Measurements from ENCODE around the gene ACTR3. TPM values are rescaled to one million over a fixed set of nuclear protein-coding genes. Genes with fewer than 3 reads are reported as not detected.
"Not testable (repeated sequence)": the region's sequence is repeated elsewhere in the genome, so short reads cannot be mapped to it uniquely, and the experiment has no call there.

The ACTR3 gene
- total RNA-seq, 1 donor from 2014 or later, result 638 TPM

DNA sequence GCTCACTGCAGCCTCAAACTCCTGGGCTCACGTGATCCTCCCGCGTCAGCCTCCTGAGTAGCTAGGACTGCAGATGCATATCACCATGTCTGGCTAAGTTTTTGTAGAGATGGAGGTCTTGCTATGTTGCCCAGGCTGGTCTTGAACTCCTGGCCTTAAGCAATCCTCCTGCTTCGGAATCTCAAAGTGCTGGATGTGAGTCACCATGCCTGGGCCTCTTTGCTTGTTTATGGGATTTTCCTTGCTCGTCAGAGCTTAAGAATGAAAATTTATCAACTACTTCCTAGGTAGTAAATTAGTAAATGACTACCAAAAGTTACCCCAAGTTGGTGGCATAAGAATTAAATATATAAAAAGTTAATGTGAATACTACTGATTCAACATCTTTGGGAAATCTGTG lies 51.0 kb downstream of the ACTR3 start:
- intact Hi-C loops (cut with micrococcal nuclease), result loop anchor here (5.0 kb wide), 1 partner anchor 184 kb away; the partner anchor contains the start of gene SLC35F5
- peaks cover 20% of the 10 kb centered on the region for H3K9me3 Mint-ChIP-seq
- TF ChIP-seq CTCF (IDR thresholded peaks at IDR 0.05), result no peak
- DNase-seq (no peak), ATAC-seq (ENCODE audit: low read depth) (no peak)
- peaks cover 54% of the 10 kb centered on the region for H3K36me3 Mint-ChIP-seq (ENCODE audit: low read depth)
- no peak overlapping the region for H3K27ac Mint-ChIP-seq
- H3K27me3 Mint-ChIP-seq, result no peaks in the 10 kb centered on the region
- H3K4me1 Mint-ChIP-seq, result peaks cover 3% of the 10 kb centered on the region
- CTCF ChIA-PET, result no interaction called here
- POLR2A ChIA-PET, result no interaction called here
- H3K4me3 Mint-ChIP-seq, result no peak overlapping the region

- intact Hi-C loops (cut with micrococcal nuclease); ATAC-seq (ENCODE audit: low read depth); H3K27me3 Mint-ChIP-seq; H3K27ac Mint-ChIP-seq; DNase-seq; H3K4me3 Mint-ChIP-seq; H3K4me1 Mint-ChIP-seq; H3K9me3 Mint-ChIP-seq: not testable (repeated sequence)
- ChIA-PET POLR2A (interaction anchor here (1.3 kb wide), 1 partner anchor 59 kb away, joined by 3 read pairs; no protein-coding TSS in a partner anchor), CTCF (interaction anchor here (1.1 kb wide), 1 partner anchor 9 kb away, joined by 3 read pairs; no protein-coding TSS in a partner anchor)
- peaks cover 63% of the 10 kb centered on the region for H3K36me3 Mint-ChIP-seq (ENCODE audit: low read depth)
Measured at GRCh38 chr2:113945784-113946183, 55.9 kb downstream of the ACTR3 start.

GRCh38 chr2:113950906-113951305 lies 61.0 kb downstream of the ACTR3 start:
- peaks cover 83% of the 10 kb centered on the region for H3K36me3 Mint-ChIP-seq (ENCODE audit: low read depth)
- H3K4me3 Mint-ChIP-seq; DNase-seq; H3K27me3 Mint-ChIP-seq; POLR2A ChIA-PET; ATAC-seq (ENCODE audit: low read depth); H3K4me1 Mint-ChIP-seq; CTCF ChIA-PET; H3K9me3 Mint-ChIP-seq; H3K27ac Mint-ChIP-seq; intact Hi-C loops (cut with micrococcal nuclease): not testable (repeated sequence)

DNA sequence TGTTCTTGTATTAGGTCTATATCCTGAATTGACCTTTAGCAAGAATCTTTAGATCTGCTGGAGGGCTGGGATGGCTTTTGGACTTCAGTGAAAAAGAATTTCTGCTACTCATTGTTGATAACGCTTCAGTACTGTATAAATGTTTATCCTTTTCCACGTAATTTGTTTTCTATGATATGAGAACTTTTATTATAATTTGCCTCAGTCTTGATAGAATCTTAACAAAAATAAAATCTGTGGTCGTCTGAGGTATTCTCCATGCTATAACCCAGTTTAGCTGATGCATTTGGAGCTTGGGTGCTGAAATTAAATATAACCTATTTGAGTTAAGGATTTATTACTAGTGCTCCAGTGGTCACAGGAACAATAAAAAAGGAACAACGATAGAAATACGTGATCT lies 71.1 kb downstream of the ACTR3 start:
- DNase-seq, result no peak
- ChIA-PET CTCF (no interaction called here), POLR2A (no interaction called here)
- intact Hi-C loops (cut with micrococcal nuclease), result loop anchor here (10.0 kb wide), 1 partner anchor 594 kb away; no protein-coding TSS in a partner anchor
- no peak overlapping the region for H3K27ac Mint-ChIP-seq
- H3K36me3 Mint-ChIP-seq (ENCODE audit: low read depth), result peaks cover 56% of the 10 kb centered on the region
- no peaks in the 10 kb centered on the region for H3K27me3 Mint-ChIP-seq
- H3K4me3 Mint-ChIP-seq, result no peak overlapping the region
- no peak for ATAC-seq (ENCODE audit: low read depth)
- peaks cover 1% of the 10 kb centered on the region for H3K4me1 Mint-ChIP-seq
- H3K9me3 Mint-ChIP-seq, result no peaks in the 10 kb centered on the region
- no peak for TF ChIP-seq CTCF (IDR thresholded peaks at IDR 0.05)

- ATAC-seq (ENCODE audit: low read depth), result no peak
- H3K9me3 Mint-ChIP-seq, result no peaks in the 10 kb centered on the region
- no peak for TF ChIP-seq CTCF (IDR thresholded peaks at IDR 0.05)
- no peak overlapping the region for H3K4me3 Mint-ChIP-seq
- no peak for DNase-seq
- peaks cover 39% of the 10 kb centered on the region for H3K36me3 Mint-ChIP-seq (ENCODE audit: low read depth)
- no peaks in the 10 kb centered on the region for H3K27me3 Mint-ChIP-seq
- intact Hi-C loops (cut with micrococcal nuclease), result loop anchor here (10.0 kb wide), 1 partner anchor 592 kb away; no protein-coding TSS in a partner anchor
- peak overlapping the region; percentile 7 for H3K27ac Mint-ChIP-seq
- peaks cover 19% of the 10 kb centered on the region for H3K4me1 Mint-ChIP-seq
- ChIA-PET CTCF (no interaction called here), POLR2A (no interaction called here)
Measured at GRCh38 chr2:113962692-113963480, 73.0 kb downstream of the ACTR3 start.

GRCh38 chr2:113963965-113964364 lies 74.1 kb downstream of the ACTR3 start:
- H3K4me1 Mint-ChIP-seq, result peaks cover 26% of the 10 kb centered on the region
- ChIA-PET POLR2A (interaction anchor here (0.5 kb wide), 1 partner anchor 179 kb away, joined by 3 read pairs; no protein-coding TSS in a partner anchor), CTCF (interaction anchor here (0.6 kb wide), 1 partner anchor 21 kb away, joined by 3 read pairs; no protein-coding TSS in a partner anchor)
- H3K27me3 Mint-ChIP-seq, result no peaks in the 10 kb centered on the region
- no peaks in the 10 kb centered on the region for H3K9me3 Mint-ChIP-seq
- H3K4me3 Mint-ChIP-seq, result no peak overlapping the region
- ATAC-seq (ENCODE audit: low read depth) (no peak), DNase-seq (no peak)
- H3K36me3 Mint-ChIP-seq (ENCODE audit: low read depth), result peaks cover 30% of the 10 kb centered on the region
- H3K27ac Mint-ChIP-seq, result no peak overlapping the region
- intact Hi-C loops (cut with micrococcal nuclease), result loop anchor here (10.0 kb wide), 1 partner anchor 591 kb away; no protein-coding TSS in a partner anchor
- TF ChIP-seq CTCF (IDR thresholded peaks at IDR 0.05), result no peak

All from activated B cell treated with CpG ODN at 0.5 μM for 24 hours (primary cell).